Measurements from ENCODE around the gene PLA2G4E. TPM values are rescaled to one million over a fixed set of nuclear protein-coding genes. Genes with fewer than 3 reads are reported as not detected.
A peak's percentile ranks its signal among the peaks of the same experiment; 100 is the strongest.

PLA2G4E gene
- total RNA-seq, 2 donors from 2014 or later = not detected

- 100% methylated on average over 2 of the region's 3 CpGs for WGBS, 2 experiments (ENCODE audit: insufficient coverage in 1 of 2, insufficient read length in 1 of 2)
- TF ChIP-seq, protein P1, sequence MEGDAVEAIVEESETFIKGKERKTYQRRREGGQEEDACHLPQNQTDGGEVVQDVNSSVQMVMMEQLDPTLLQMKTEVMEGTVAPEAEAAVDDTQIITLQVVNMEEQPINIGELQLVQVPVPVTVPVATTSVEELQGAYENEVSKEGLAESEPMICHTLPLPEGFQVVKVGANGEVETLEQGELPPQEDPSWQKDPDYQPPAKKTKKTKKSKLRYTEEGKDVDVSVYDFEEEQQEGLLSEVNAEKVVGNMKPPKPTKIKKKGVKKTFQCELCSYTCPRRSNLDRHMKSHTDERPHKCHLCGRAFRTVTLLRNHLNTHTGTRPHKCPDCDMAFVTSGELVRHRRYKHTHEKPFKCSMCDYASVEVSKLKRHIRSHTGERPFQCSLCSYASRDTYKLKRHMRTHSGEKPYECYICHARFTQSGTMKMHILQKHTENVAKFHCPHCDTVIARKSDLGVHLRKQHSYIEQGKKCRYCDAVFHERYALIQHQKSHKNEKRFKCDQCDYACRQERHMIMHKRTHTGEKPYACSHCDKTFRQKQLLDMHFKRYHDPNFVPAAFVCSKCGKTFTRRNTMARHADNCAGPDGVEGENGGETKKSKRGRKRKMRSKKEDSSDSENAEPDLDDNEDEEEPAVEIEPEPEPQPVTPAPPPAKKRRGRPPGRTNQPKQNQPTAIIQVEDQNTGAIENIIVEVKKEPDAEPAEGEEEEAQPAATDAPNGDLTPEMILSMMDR (conservative IDR thresholded peaks at IDR 0.05) = no peak
- Mint-ChIP-seq H3K9me3 (no peaks in the 10 kb centered on the region), H3K4me1 (peaks cover 27% of the 10 kb centered on the region), H3K27ac (peak overlapping the region; percentile 40), H3K36me3 (ENCODE audit: low read depth) (peaks cover 24% of the 10 kb centered on the region), H3K27me3 (ENCODE audit: insufficient read depth) (no peaks in the 10 kb centered on the region), H3K4me3 (no peak overlapping the region)
- Histone ChIP-seq H3K36me3 (ENCODE audit: control insufficient read depth, insufficient read depth, low read length) (peaks cover 39% of the 10 kb centered on the region), H3K4me1 (ENCODE audit: control insufficient read depth, insufficient read depth, low read length) (peaks cover 4% of the 10 kb centered on the region), H3K4me3 (ENCODE audit: low read length) (no peak overlapping the region), H3K9me3 (ENCODE audit: control insufficient read depth, low read length) (no peaks in the 10 kb centered on the region), H3K27me3 (ENCODE audit: control insufficient read depth, insufficient read depth, low read length, poor library complexity, severe bottlenecking) (no peaks in the 10 kb centered on the region), H3K27ac (ENCODE audit: low read depth, low read length) (no peak overlapping the region), H3K9ac (ENCODE audit: extremely low read depth, low read length, poor library complexity, severe bottlenecking) (no peak overlapping the region)
- no peak for DNase-seq
Measured at GRCh38 chr15:41936155-41936554, 84.7 kb downstream of the PLA2G4E start.

- Histone ChIP-seq H3K9ac (ENCODE audit: extremely low read depth, low read length, poor library complexity, severe bottlenecking) (no peak overlapping the region), H3K4me3 (ENCODE audit: low read length) (no peak overlapping the region), H3K36me3 (ENCODE audit: control insufficient read depth, insufficient read depth, low read length) (peaks cover 33% of the 10 kb centered on the region), H3K27me3 (ENCODE audit: control insufficient read depth, insufficient read depth, low read length, poor library complexity, severe bottlenecking) (no peaks in the 10 kb centered on the region), H3K4me1 (ENCODE audit: control insufficient read depth, insufficient read depth, low read length) (peaks cover 4% of the 10 kb centered on the region), H3K9me3 (ENCODE audit: control insufficient read depth, low read length) (no peaks in the 10 kb centered on the region), H3K27ac (ENCODE audit: low read depth, low read length) (no peak overlapping the region)
- Mint-ChIP-seq H3K27ac (peak overlapping the region; percentile 40), H3K4me3 (no peak overlapping the region), H3K9me3 (no peaks in the 10 kb centered on the region), H3K36me3 (ENCODE audit: low read depth) (peaks cover 19% of the 10 kb centered on the region), H3K4me1 (peaks cover 27% of the 10 kb centered on the region), H3K27me3 (ENCODE audit: insufficient read depth) (no peaks in the 10 kb centered on the region)
- 83 to 87% methylated on average over 5 of the region's 5 CpGs for WGBS, 2 experiments (ENCODE audit: insufficient coverage in 1 of 2, insufficient read length in 1 of 2)
- TF ChIP-seq, protein P1 (conservative IDR thresholded peaks at IDR 0.05) = no peak
- no peak for DNase-seq
Measured at GRCh38 chr15:41935566-41936020, 85.2 kb downstream of the PLA2G4E start.

DNA sequence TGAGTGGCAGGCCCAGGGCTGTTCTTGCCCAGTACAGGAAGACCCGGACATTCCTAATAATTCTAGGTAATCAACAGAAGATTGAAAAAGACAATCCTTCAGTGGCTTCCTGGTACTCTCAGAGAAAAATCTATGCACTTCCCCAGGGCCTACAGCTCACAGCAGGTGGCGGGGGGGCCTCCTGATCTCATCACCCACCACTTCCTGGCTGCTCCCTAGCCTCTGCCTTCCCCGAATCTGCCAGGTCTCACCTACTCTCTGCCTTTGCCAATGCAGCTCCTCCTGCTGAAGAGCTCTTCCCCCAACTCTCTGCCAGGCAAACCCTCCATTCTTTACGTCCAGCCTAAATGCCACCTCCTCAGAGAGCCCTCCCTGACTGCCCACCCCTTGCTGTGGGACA is 86.0 kb downstream of the PLA2G4E start:
- Mint-ChIP-seq H3K27me3 (ENCODE audit: insufficient read depth) (no peaks in the 10 kb centered on the region), H3K36me3 (ENCODE audit: low read depth) (peaks cover 12% of the 10 kb centered on the region), H3K4me1 (peaks cover 27% of the 10 kb centered on the region), H3K4me3 (no peak overlapping the region), H3K9me3 (no peaks in the 10 kb centered on the region), H3K27ac (no peak overlapping the region)
- Histone ChIP-seq H3K9ac (ENCODE audit: extremely low read depth, low read length, poor library complexity, severe bottlenecking) (no peak overlapping the region), H3K27me3 (ENCODE audit: control insufficient read depth, insufficient read depth, low read length, poor library complexity, severe bottlenecking) (no peaks in the 10 kb centered on the region), H3K36me3 (ENCODE audit: control insufficient read depth, insufficient read depth, low read length) (peaks cover 27% of the 10 kb centered on the region), H3K4me3 (ENCODE audit: low read length) (no peak overlapping the region), H3K9me3 (ENCODE audit: control insufficient read depth, low read length) (no peaks in the 10 kb centered on the region), H3K4me1 (ENCODE audit: control insufficient read depth, insufficient read depth, low read length) (peaks cover 4% of the 10 kb centered on the region), H3K27ac (ENCODE audit: low read depth, low read length) (no peak overlapping the region)
- WGBS, 2 experiments (ENCODE audit: insufficient coverage in 1 of 2, insufficient read length in 1 of 2) = 71 to 90% methylated on average over 3 to 4 of the region's 4 CpGs
- TF ChIP-seq, protein P1 (conservative IDR thresholded peaks at IDR 0.05) = no peak
- peak; percentile 80 for DNase-seq
